ENCODE measurements around the gene PDE7B. TPM values are rescaled to one million over a fixed set of nuclear protein-coding genes. Genes with fewer than 3 reads are reported as not detected.

The PDE7B gene
- total and polyA plus RNA-seq, 9 of the 15 experiments (the other 6 are each of a cell fraction or from before 2014, with no cell fraction given), result 0.01 TPM; not detected in 8

GRCh38 chr6:135940616-135941167 is 89.2 kb downstream of the PDE7B start:
- Histone ChIP-seq H3K36me3 (ENCODE audit: control insufficient read depth, insufficient read depth, low read length) (no peaks in the 10 kb centered on the region), H2AFZ (ENCODE audit: low read depth, low read length) (no peak overlapping the region), H3K9me1 (ENCODE audit: control insufficient read depth, insufficient read depth, low read length) (no peaks in the 10 kb centered on the region), H3K9ac (ENCODE audit: insufficient read depth in 1 of 2, low read depth in 2 of 2, low read length in 2 of 2) (no peak overlapping the region), H4K20me1 (replicated peaks; ENCODE audit: control insufficient read depth, insufficient read depth, low read length) (no peaks in the 10 kb centered on the region), H3K4me3 (no peak overlapping the region), H3K27ac (ENCODE audit: extremely low read depth, low read depth, low read length) (no peak overlapping the region), H3K9me3 (replicated peaks; ENCODE audit: control insufficient read depth, insufficient read depth, low read depth, low read length) (no peaks in the 10 kb centered on the region), H3K4me2 (ENCODE audit: insufficient read depth, low read length) (no peak overlapping the region), H3K27me3 (ENCODE audit: control insufficient read depth in 2 of 2, insufficient read depth in 2 of 2, low read length in 2 of 2) (no peaks in the 10 kb centered on the region; a peak in 1 of 5 replicates), H3K79me2 (ENCODE audit: control insufficient read depth, insufficient read depth, low read length) (no peaks in the 10 kb centered on the region), H3K4me1 (replicated peaks in 1 of 2; ENCODE audit: control insufficient read depth in 2 of 2, insufficient read depth in 2 of 2, low read length in 2 of 2) (no peaks in the 10 kb centered on the region)
- in situ Hi-C loops (cut with MboI), result no loop called here
- CTCF ChIA-PET (ENCODE audit: low intra/inter-chr PET ratio), result no interaction called here
- ATAC-seq (no peak), FAIRE-seq (no peak), DNase-seq (ENCODE audit: extremely low read depth in 1 of 4, low spot score in 3 of 4) (no peak)
- TF ChIP-seq RCOR1 (IDR thresholded peaks at IDR 0.05; ENCODE audit: borderline replicate concordance in 1 of 2, low read depth in 2 of 2, low read length in 2 of 2) (no peak), ZNF740 (CRISPR knock-in tag; IDR thresholded peaks at IDR 0.05) (no peak), ZNF740 (tag; IDR thresholded peaks at IDR 0.05) (no peak), SMARCB1 (IDR thresholded peaks at IDR 0.05; ENCODE audit: insufficient read length, low read depth) (no peak), ZNF436 (CRISPR knock-in tag; IDR thresholded peaks at IDR 0.05) (no peak), TOE1 (IDR thresholded peaks at IDR 0.05; ENCODE audit: borderline replicate concordance) (no peak), TOE1 (CRISPR knock-in tag; IDR thresholded peaks at IDR 0.05; ENCODE audit: borderline replicate concordance, low read depth) (no peak), CBX5 (IDR thresholded peaks at IDR 0.05; ENCODE audit: borderline replicate concordance, low read depth) (no peak), TEAD1 (CRISPR knock-in tag; IDR thresholded peaks at IDR 0.05) (no peak), ZNF445 (CRISPR knock-in tag; IDR thresholded peaks at IDR 0.05; ENCODE audit: low read depth) (no peak), SMC3 (conservative IDR thresholded peaks at IDR 0.05; ENCODE audit: insufficient read depth, low read depth, low read length) (no peak), ZNF766 (CRISPR knock-in tag; conservative IDR thresholded peaks at IDR 0.05) (no peak)
- BruUV-seq (replicated peaks), result no TSS peak
- WGBS (ENCODE audit: insufficient coverage, low coverage, missing lambda C conversion rate), result 0% methylated on average over 5 of the region's 5 CpGs
- intact Hi-C loops (cut with micrococcal nuclease), result no loop called here
- POLR2A ChIA-PET, result no interaction called here
